HepG2 (cell line): Measurements from ENCODE around the gene PPP1R15B.

Experiments
- RAD21 ChIP-seq: fragments of 450-650 bp; formaldehyde crosslinking; IDR thresholded peaks from 2 replicates; pipeline ENCODE4 v1.5.0; 2020; ENCODE audit warnings: mild to moderate bottlenecking
- ZNF644 ChIP-seq: IDR thresholded peaks from 2 replicates; pipeline ENCODE4 v1.6.1; 2016; ENCODE audit warnings: low read depth
- TF ChIP-seq, protein P1 (sequence below): sonication (generic); formaldehyde crosslinking; IDR thresholded peaks from 2 replicates; pipeline ENCODE4 v1.5.0; 2020; ENCODE audit warnings: mild to moderate bottlenecking, missing genetic modification reagents, moderate library complexity

DNA sequence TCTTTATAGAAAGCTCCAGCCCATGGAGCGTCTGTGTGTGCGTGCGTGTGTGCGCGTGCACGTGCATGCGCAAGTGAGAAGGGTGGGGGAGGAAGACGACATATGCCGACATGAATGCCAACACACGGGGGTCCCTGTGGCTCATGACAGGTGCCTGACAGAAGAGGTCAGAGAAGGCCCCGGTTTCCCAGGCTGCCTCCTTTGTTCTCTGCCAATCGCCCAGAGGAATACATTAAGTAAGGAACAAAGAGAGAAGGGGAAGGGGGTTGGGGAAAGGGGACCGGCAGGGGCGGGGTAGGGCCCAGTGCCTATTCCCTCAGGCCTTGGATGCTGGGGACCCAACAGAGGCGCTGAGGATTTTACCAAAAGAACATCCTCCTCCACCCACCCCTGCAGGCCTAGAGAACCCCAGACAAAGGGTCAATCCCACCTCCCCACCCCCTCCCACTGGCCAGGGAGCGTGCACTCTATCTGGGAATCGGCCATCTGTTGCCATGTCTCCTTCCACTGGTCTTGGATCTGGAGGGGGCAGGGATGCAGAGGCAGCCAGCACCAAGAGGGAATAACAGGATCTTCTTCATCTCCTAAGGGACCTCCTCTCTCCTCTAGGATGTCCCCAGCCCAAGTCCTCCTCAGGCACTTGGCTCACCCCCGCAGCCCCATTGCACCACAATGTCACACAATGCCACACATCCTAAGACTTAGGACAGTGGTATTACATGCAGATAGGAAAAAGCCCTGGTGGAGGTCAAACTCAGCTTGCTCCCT, 43.6 kb upstream of the PPP1R15B start:
- TF ChIP-seq, protein P1, sequence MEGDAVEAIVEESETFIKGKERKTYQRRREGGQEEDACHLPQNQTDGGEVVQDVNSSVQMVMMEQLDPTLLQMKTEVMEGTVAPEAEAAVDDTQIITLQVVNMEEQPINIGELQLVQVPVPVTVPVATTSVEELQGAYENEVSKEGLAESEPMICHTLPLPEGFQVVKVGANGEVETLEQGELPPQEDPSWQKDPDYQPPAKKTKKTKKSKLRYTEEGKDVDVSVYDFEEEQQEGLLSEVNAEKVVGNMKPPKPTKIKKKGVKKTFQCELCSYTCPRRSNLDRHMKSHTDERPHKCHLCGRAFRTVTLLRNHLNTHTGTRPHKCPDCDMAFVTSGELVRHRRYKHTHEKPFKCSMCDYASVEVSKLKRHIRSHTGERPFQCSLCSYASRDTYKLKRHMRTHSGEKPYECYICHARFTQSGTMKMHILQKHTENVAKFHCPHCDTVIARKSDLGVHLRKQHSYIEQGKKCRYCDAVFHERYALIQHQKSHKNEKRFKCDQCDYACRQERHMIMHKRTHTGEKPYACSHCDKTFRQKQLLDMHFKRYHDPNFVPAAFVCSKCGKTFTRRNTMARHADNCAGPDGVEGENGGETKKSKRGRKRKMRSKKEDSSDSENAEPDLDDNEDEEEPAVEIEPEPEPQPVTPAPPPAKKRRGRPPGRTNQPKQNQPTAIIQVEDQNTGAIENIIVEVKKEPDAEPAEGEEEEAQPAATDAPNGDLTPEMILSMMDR (CRISPR knock-in tag): no peak
- TF ChIP-seq ZNF644 (no peak), RAD21 (no peak)
